ENCODE data around the gene SP4. TPM values are rescaled to one million over a fixed set of nuclear protein-coding genes. Genes with fewer than 3 reads are reported as not detected.

The SP4 gene
- total RNA-seq, 1 donor from 2014 or later, result 49.0 TPM

GRCh38 chr7:21450941-21451340, 23.1 kb downstream of the SP4 start:
- no peaks in the 10 kb centered on the region for H3K27me3 ChIP-seq
- H3K4me1 Mint-ChIP-seq, result no peaks in the 10 kb centered on the region
- H3K79me2 ChIP-seq (ENCODE audit: low read depth), result peaks cover 49% of the 10 kb centered on the region
- H3K4me2 ChIP-seq, result no peak overlapping the region
- no peak for DNase-seq (ENCODE audit: low spot score)
- H3F3A ChIP-seq (ENCODE audit: low read depth), result no peaks in the 10 kb centered on the region
- no peak overlapping the region for H2AFZ ChIP-seq (replicated peaks)
- H3K36me3 ChIP-seq, result peaks cover 49% of the 10 kb centered on the region
- no peak overlapping the region for H3K27ac ChIP-seq
- no peak overlapping the region for H3K9ac ChIP-seq
- no peak for TF ChIP-seq CTCF (IDR thresholded peaks at IDR 0.05)
- no peak for TF ChIP-seq EZH2 (IDR thresholded peaks at IDR 0.05)
- no peak for TF ChIP-seq EZH2phosphoT487 (IDR thresholded peaks at IDR 0.05)
- no peaks in the 10 kb centered on the region for H3K4me1 ChIP-seq
- no peak overlapping the region for H3K27ac Mint-ChIP-seq
- peaks cover 33% of the 10 kb centered on the region for H3K9me3 ChIP-seq (ENCODE audit: low read depth)
- peaks cover 63% of the 10 kb centered on the region for H3K36me3 Mint-ChIP-seq
- H4K20me1 ChIP-seq (ENCODE audit: low read depth), result no peaks in the 10 kb centered on the region
- H3K9me3 Mint-ChIP-seq, result peaks cover 61% of the 10 kb centered on the region
- no peak overlapping the region for H3K4me3 Mint-ChIP-seq
- no peaks in the 10 kb centered on the region for H3K27me3 Mint-ChIP-seq (ENCODE audit: insufficient read depth, low read depth)
- no peak overlapping the region for H3K4me3 ChIP-seq

DNA sequence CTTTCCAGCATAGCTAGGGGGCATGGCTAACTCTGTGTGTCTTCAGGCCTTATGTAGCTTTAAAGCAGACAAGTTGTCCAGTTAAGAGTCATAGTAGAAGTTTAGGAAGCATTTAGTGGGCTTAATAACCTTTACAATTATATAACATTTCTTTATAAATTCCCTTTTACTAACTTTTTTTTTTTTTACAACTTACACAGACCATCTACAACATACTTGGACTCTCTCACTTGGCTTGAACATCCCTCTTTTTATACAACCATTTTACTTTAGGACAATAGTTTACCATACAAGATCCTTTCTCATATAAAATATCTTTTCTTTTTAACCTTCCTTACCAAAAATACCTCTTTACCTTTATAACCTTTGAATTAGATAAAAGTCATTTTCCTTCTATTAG, 26.3 kb downstream of the SP4 start:
- peaks cover 58% of the 10 kb centered on the region for H3K36me3 Mint-ChIP-seq
- TF ChIP-seq EZH2 (IDR thresholded peaks at IDR 0.05) (no peak), CTCF (IDR thresholded peaks at IDR 0.05) (no peak), EZH2phosphoT487 (IDR thresholded peaks at IDR 0.05) (no peak)
- H3K9me3 Mint-ChIP-seq, result peaks cover 65% of the 10 kb centered on the region
- no peaks in the 10 kb centered on the region for H4K20me1 ChIP-seq (ENCODE audit: low read depth)
- DNase-seq (ENCODE audit: low spot score), result no peak
- H3K4me3 Mint-ChIP-seq, result no peak overlapping the region
- H3K27me3 ChIP-seq, result no peaks in the 10 kb centered on the region
- no peak overlapping the region for H3K27ac ChIP-seq
- H3K4me3 ChIP-seq, result no peak overlapping the region
- peaks cover 35% of the 10 kb centered on the region for H3K9me3 ChIP-seq (ENCODE audit: low read depth)
- H3K79me2 ChIP-seq (ENCODE audit: low read depth), result peaks cover 34% of the 10 kb centered on the region
- no peak overlapping the region for H3K9ac ChIP-seq
- H3K4me2 ChIP-seq, result no peak overlapping the region
- H3K27me3 Mint-ChIP-seq (ENCODE audit: insufficient read depth, low read depth), result no peaks in the 10 kb centered on the region
- H3K36me3 ChIP-seq, result peaks cover 41% of the 10 kb centered on the region
- H3K4me1 ChIP-seq, result no peaks in the 10 kb centered on the region
- H3F3A ChIP-seq (ENCODE audit: low read depth), result no peaks in the 10 kb centered on the region
- H3K27ac Mint-ChIP-seq, result no peak overlapping the region
- no peak overlapping the region for H2AFZ ChIP-seq (replicated peaks)
- H3K4me1 Mint-ChIP-seq, result no peaks in the 10 kb centered on the region

- Histone ChIP-seq H3K27me3 (no peaks in the 10 kb centered on the region), H3K27ac (no peak overlapping the region), H4K20me1 (ENCODE audit: low read depth) (no peaks in the 10 kb centered on the region), H3F3A (ENCODE audit: low read depth) (no peaks in the 10 kb centered on the region), H3K9ac (no peak overlapping the region), H3K4me2 (no peak overlapping the region), H3K4me3 (no peak overlapping the region), H3K79me2 (ENCODE audit: low read depth) (peaks cover 29% of the 10 kb centered on the region), H3K36me3 (peaks cover 35% of the 10 kb centered on the region), H3K4me1 (no peaks in the 10 kb centered on the region), H3K9me3 (ENCODE audit: low read depth) (peaks cover 34% of the 10 kb centered on the region), H2AFZ (replicated peaks) (no peak overlapping the region)
- H3K4me1 Mint-ChIP-seq, result no peaks in the 10 kb centered on the region
- H3K27me3 Mint-ChIP-seq (ENCODE audit: insufficient read depth, low read depth), result no peaks in the 10 kb centered on the region
- H3K4me3 Mint-ChIP-seq, result no peak overlapping the region
- no peak overlapping the region for H3K27ac Mint-ChIP-seq
- H3K9me3 Mint-ChIP-seq, result peaks cover 69% of the 10 kb centered on the region
- TF ChIP-seq EZH2phosphoT487 (IDR thresholded peaks at IDR 0.05) (no peak), CTCF (IDR thresholded peaks at IDR 0.05) (no peak), EZH2 (IDR thresholded peaks at IDR 0.05) (no peak)
- DNase-seq (ENCODE audit: low spot score), result no peak
- H3K36me3 Mint-ChIP-seq, result peaks cover 62% of the 10 kb centered on the region
Observed at GRCh38 chr7:21454906-21455305, 27.0 kb downstream of the SP4 start.

Data from neural progenitor cell (in vitro differentiated cells).